Neural progenitor cell (in vitro differentiated cells): ENCODE data around the gene GPR85.

ENCODE experiments used
- EZH2 ChIP-seq: fragments of 200-600 bp; sonication (generic); IDR thresholded peaks from 2 replicates; pipeline ENCODE4 v1.6.1; 2017; ENCODE audit warnings: antibody characterized with exemption, mild to moderate bottlenecking, moderate library complexity
- EZH2phosphoT487 ChIP-seq: fragments of 200-600 bp; sonication (generic); IDR thresholded peaks from 2 replicates; pipeline ENCODE4 v1.6.1; 2017; ENCODE audit warnings: antibody characterized with exemption
- TF ChIP-seq, protein P1 (sequence below): fragments of 200-600 bp; sonication (generic); IDR thresholded peaks from 2 replicates; pipeline ENCODE4 v1.5.1; 2017; ENCODE audit warnings: antibody characterized with exemption, mild to moderate bottlenecking

- TF ChIP-seq, protein P1, sequence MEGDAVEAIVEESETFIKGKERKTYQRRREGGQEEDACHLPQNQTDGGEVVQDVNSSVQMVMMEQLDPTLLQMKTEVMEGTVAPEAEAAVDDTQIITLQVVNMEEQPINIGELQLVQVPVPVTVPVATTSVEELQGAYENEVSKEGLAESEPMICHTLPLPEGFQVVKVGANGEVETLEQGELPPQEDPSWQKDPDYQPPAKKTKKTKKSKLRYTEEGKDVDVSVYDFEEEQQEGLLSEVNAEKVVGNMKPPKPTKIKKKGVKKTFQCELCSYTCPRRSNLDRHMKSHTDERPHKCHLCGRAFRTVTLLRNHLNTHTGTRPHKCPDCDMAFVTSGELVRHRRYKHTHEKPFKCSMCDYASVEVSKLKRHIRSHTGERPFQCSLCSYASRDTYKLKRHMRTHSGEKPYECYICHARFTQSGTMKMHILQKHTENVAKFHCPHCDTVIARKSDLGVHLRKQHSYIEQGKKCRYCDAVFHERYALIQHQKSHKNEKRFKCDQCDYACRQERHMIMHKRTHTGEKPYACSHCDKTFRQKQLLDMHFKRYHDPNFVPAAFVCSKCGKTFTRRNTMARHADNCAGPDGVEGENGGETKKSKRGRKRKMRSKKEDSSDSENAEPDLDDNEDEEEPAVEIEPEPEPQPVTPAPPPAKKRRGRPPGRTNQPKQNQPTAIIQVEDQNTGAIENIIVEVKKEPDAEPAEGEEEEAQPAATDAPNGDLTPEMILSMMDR: no peak
- TF ChIP-seq EZH2phosphoT487 (no peak), EZH2 (no peak)
These were observed 23.1 kb upstream of the GPR85 start for GRCh38 chr7:113109718-113110117.
